Endothelial cell of umbilical vein (primary cell): ENCODE measurements around the gene DLG5. TPM values are rescaled to one million over a fixed set of nuclear protein-coding genes. Genes with fewer than 3 reads are reported as not detected.

ENCODE experiments used
- BruUV-seq: library from RNA; stranded (reverse); fragments of 400-500 nt; replicated peaks from 2 replicates; lab custom pipeline; 2021; lab: Mats Ljungman, UMichigan
- CTCF ChIA-PET: fragments of 300-600, 350-600 bp; sonication (Branson Sonifier 250); formaldehyde crosslinking; loops from one replicate; lab custom pipeline; 2021; ENCODE audit warnings: antibody characterized with exemption, inconsistent platforms; lab: Charles Lee
- POLR2A ChIA-PET: fragments of 300-600, 350-600 bp; sonication (Branson Sonifier 250); formaldehyde crosslinking; loops from one replicate; lab custom pipeline; 2021; ENCODE audit warnings: antibody characterized with exemption, inconsistent platforms; lab: Charles Lee
- DNase-seq: peaks from one replicate; pipeline ENCODE4 v3.0.0-alpha.2; 2011; ENCODE audit warnings: low read depth, low spot score
- FAIRE-seq: peaks from 2 replicates; lab custom pipeline; 2011; peaks lifted over from hg19 to GRCh38; lab: Jason Lieb, UNC
- H2AFZ ChIP-seq: 2 replicates; pipeline ENCODE4 v1.6.0; 2012; ENCODE audit warnings: low read depth, low read length, control low read depth, inconsistent platforms
- H3K27ac ChIP-seq: 2 replicates; pipeline ENCODE4 v1.5.1; 2011; ENCODE audit warnings: low read depth, mild to moderate bottlenecking, control low read depth, low read length, moderate library complexity; ENCODE audit not compliant: insufficient read depth
- H3K27me3 ChIP-seq, 2 experiments: 2 replicates each; pipeline versions ENCODE4 v1.6.0 to v1.6.1; 2011; ENCODE audit warnings: low read length in 2 of 2, mixed read lengths in 1 of 2; ENCODE audit not compliant: control insufficient read depth in 2 of 2, insufficient read depth in 2 of 2
- H3K36me3 ChIP-seq, 2 experiments: 2 replicates in 1 of 2; 3 replicates in 1 of 2; pipeline ENCODE4 v1.5.1; 2011; ENCODE audit warnings: low read length in 2 of 2, mild to moderate bottlenecking in 1 of 2, moderate library complexity in 1 of 2; ENCODE audit not compliant: control insufficient read depth in 2 of 2, insufficient read depth in 2 of 2; ENCODE audit errors: extremely low read depth in 1 of 2
- H3K4me1 ChIP-seq: 3 replicates; pipeline ENCODE4 v1.5.1; 2011; ENCODE audit warnings: mild to moderate bottlenecking, low read length; ENCODE audit not compliant: control insufficient read depth, insufficient read depth; ENCODE audit errors: extremely low read depth
- H3K4me2 ChIP-seq: 2 replicates; pipeline ENCODE4 v1.6.1; 2011; ENCODE audit warnings: low read length, control low read depth, mixed read lengths; ENCODE audit not compliant: insufficient read depth
- H3K4me3 ChIP-seq, 3 experiments: fragments of 200-600 bp in 1 of 3; sonication (generic), shearing (Covaris generic) in 1 of 3; replicated peaks in 1 of 3; 2 replicates each; pipeline ENCODE4 v1.5.1; 2011 to 2016; ENCODE audit warnings: control low read depth in 3 of 3, low read length in 3 of 3, mild to moderate bottlenecking in 2 of 3, inconsistent platforms in 1 of 3, low read depth in 1 of 3, moderate library complexity in 1 of 3; ENCODE audit not compliant: insufficient read depth in 1 of 3
- H3K79me2 ChIP-seq: 2 replicates; pipeline ENCODE4 v1.6.0; 2012; ENCODE audit warnings: low read length, inconsistent platforms; ENCODE audit not compliant: control insufficient read depth, insufficient read depth
- H3K9ac ChIP-seq: replicated peaks from 2 replicates; pipeline ENCODE3; 2011; ENCODE audit warnings: low read length, control low read depth; ENCODE audit not compliant: insufficient read depth; ENCODE audit errors: extremely low read depth
- H3K9me1 ChIP-seq: replicated peaks from 3 replicates; pipeline ENCODE4 v1.6.0; 2011; ENCODE audit warnings: mild to moderate bottlenecking, low read length; ENCODE audit not compliant: control insufficient read depth, insufficient read depth; ENCODE audit errors: extremely low read depth
- H3K9me3 ChIP-seq: replicated peaks from 2 replicates; pipeline ENCODE4 v1.5.1; 2012; ENCODE audit warnings: low read length, inconsistent platforms; ENCODE audit not compliant: control insufficient read depth, insufficient read depth
- H4K20me1 ChIP-seq: replicated peaks from 2 replicates; pipeline ENCODE3; 2011; ENCODE audit warnings: mild to moderate bottlenecking, low read length; ENCODE audit not compliant: control insufficient read depth, insufficient read depth; ENCODE audit errors: extremely low read depth
- EZH2 ChIP-seq: IDR thresholded peaks from 2 replicates; pipeline ENCODE4 v1.6.1; 2012; ENCODE audit warnings: borderline replicate concordance, low read depth, mild to moderate bottlenecking, moderate library complexity, low read length, inconsistent platforms; ENCODE audit not compliant: severe bottlenecking
- FOS ChIP-seq: IDR thresholded peaks from 2 replicates; pipeline ENCODE4 v1.6.1; 2011; ENCODE audit warnings: mild to moderate bottlenecking, low read length, moderate library complexity, borderline replicate concordance; ENCODE audit not compliant: insufficient read depth
- GATA2 ChIP-seq: IDR thresholded peaks from 2 replicates; pipeline ENCODE4 v1.7.0; 2011; ENCODE audit warnings: low read depth, mild to moderate bottlenecking, moderate library complexity, mixed read lengths, low read length; ENCODE audit not compliant: insufficient read length, insufficient read depth
- JUN ChIP-seq: IDR thresholded peaks from 2 replicates; pipeline ENCODE4 v1.6.1; 2011; ENCODE audit warnings: borderline replicate concordance, low read depth; ENCODE audit not compliant: insufficient read length, insufficient read depth
- MYC ChIP-seq: IDR thresholded peaks from one replicate; pipeline ENCODE4 v1.6.1; 2011; ENCODE audit warnings: mild to moderate bottlenecking, low read depth, low read length
- POLR2A ChIP-seq: IDR thresholded peaks from 2 replicates; pipeline ENCODE4 v1.6.1; 2012; ENCODE audit warnings: low read depth, mild to moderate bottlenecking, control low read depth, low read length
- POLR2AphosphoS5 ChIP-seq: IDR thresholded peaks from 2 replicates; pipeline ENCODE4 v1.6.1; 2012; ENCODE audit warnings: low read depth, mild to moderate bottlenecking, control low read depth, low read length, moderate library complexity; ENCODE audit not compliant: insufficient read depth
- dilution Hi-C: fragments of 300-500 bp; cut with MboI; formaldehyde crosslinking; loops from one replicate; pipeline ENCODE4 v1.15.0; 2019; ENCODE audit warnings: low sequenced_read_pairs; ENCODE audit not compliant: extremely low pct_ligation_motif_present
- intact Hi-C: fragments of 100-400 bp; cut with micrococcal nuclease; formaldehyde crosslinking; loops from one replicate; pipeline ENCODE4 v1.10.0; 2022
- polyA plus RNA-seq, 4 experiments: library from polyadenylated mRNA; depleted of rRNA in 3 of 4; stranded (reverse) in 3 of 4; unstranded in 1 of 4; fragments of >200 nt; gene quantifications; 2 replicates each; pipeline versions ENCODE4 v1.2.1 to v1.2.3, GENCODE V29; 2011 to 2012; ENCODE audit warnings: missing spikeins in 1 of 4
- total RNA-seq: library from RNA; stranded (reverse); gene quantifications from 2 replicates; pipeline ENCODE4 v1.2.3, GENCODE V29; 2021
- TF ChIP-seq, protein P1 (sequence below), 2 donors: IDR thresholded peaks; 1 replicate in 1 of 2; 2 replicates in 1 of 2; pipeline ENCODE4 v1.5.1; 2011; ENCODE audit warnings: low read length in 2 of 2, mild to moderate bottlenecking in 2 of 2, moderate library complexity in 2 of 2, control low read depth in 1 of 2, inconsistent platforms in 1 of 2, low read depth in 1 of 2; ENCODE audit not compliant: insufficient read depth in 1 of 2; ENCODE audit errors: extremely low read depth in 1 of 2
- TF ChIP-seq, protein P2 (sequence below): IDR thresholded peaks from 2 replicates; pipeline ENCODE4 v1.6.1; 2011; ENCODE audit not compliant: insufficient read depth, insufficient read length

The DLG5 gene
- total and polyA plus RNA-seq, 2 donors (not counting 3 experiments of a cell fraction or from before 2014, with no cell fraction given) = 12.3 to 24.9 TPM

DNA sequence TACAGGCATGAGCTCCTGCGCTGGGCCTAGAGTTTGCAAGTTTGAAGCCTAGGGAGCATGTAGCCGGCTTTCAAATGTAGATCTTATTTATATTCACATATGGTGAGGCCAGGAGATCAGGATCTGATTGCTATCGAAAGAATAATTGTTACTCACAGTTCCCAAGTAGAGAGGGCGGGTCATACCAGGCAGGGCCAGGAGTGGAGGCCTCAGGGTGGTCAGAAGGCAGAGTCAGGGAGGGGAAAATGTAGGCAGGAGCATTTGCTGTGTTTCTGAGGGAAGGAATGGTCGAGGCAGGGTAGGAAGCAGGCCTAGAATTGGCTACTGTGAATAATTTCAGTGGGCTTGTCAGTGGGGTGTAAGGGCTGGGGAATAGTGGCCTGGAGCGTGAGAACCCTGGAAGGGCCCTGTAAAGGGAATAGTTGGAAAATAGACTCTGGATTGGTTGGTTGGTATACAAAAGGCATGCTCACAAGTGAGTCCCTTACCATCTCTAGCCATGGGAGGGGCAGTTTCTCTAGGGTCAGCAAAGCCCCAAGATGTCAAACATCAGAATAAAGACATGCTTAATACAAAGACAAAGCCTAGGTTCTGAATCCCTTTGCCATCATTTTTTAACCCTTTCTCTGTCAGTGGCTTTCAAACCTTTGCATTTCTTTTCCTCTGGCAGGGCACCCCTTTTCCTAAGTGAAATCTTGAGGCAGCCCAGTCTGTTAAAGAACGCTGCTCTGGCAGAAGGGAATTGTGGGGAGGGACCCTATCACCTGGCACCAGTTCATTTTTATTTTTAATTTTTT, 36.0 kb upstream of the DLG5 start:
- no peaks in the 10 kb centered on the region for H3K36me3 ChIP-seq
- FAIRE-seq = no peak

More for the DNA sequence above, 36.0 kb upstream of the DLG5 start:
- Histone ChIP-seq H3K27me3 (peaks cover 1 to 2% of the 10 kb centered on the region in 2 experiments), H4K20me1 (no peaks in the 10 kb centered on the region), H3K79me2 (no peaks in the 10 kb centered on the region), H3K9me3 (no peaks in the 10 kb centered on the region), H3K27ac (no peak overlapping the region), H3K9me1 (no peaks in the 10 kb centered on the region), H3K4me3 (no peak overlapping the region), H3K4me1 (no peaks in the 10 kb centered on the region), H3K4me2 (no peak overlapping the region), H2AFZ (no peak overlapping the region), H3K9ac (no peak overlapping the region)
- TF ChIP-seq MYC = no peak
- TF ChIP-seq POLR2A = no peak
- TF ChIP-seq JUN = no peak
- TF ChIP-seq, protein P1, sequence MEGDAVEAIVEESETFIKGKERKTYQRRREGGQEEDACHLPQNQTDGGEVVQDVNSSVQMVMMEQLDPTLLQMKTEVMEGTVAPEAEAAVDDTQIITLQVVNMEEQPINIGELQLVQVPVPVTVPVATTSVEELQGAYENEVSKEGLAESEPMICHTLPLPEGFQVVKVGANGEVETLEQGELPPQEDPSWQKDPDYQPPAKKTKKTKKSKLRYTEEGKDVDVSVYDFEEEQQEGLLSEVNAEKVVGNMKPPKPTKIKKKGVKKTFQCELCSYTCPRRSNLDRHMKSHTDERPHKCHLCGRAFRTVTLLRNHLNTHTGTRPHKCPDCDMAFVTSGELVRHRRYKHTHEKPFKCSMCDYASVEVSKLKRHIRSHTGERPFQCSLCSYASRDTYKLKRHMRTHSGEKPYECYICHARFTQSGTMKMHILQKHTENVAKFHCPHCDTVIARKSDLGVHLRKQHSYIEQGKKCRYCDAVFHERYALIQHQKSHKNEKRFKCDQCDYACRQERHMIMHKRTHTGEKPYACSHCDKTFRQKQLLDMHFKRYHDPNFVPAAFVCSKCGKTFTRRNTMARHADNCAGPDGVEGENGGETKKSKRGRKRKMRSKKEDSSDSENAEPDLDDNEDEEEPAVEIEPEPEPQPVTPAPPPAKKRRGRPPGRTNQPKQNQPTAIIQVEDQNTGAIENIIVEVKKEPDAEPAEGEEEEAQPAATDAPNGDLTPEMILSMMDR (IDR thresholded peaks at IDR 0.05; ENCODE audit: extremely low read depth in 1 of 2, insufficient read depth in 1 of 2, low read depth in 1 of 2, low read length in 2 of 2) = no peak
- TF ChIP-seq FOS = no peak
- no peak for TF ChIP-seq POLR2AphosphoS5
- TF ChIP-seq, protein P2, sequence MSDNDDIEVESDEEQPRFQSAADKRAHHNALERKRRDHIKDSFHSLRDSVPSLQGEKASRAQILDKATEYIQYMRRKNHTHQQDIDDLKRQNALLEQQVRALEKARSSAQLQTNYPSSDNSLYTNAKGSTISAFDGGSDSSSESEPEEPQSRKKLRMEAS = no peak
- no peak for TF ChIP-seq EZH2
- TF ChIP-seq GATA2 = no peak
- CTCF ChIA-PET = interaction anchor here (0.9 kb wide), 1 partner anchor 51 kb away, joined by 3 read pairs; no protein-coding TSS in a partner anchor
- POLR2A ChIA-PET = no interaction called here
- intact Hi-C loops (no loop called here), dilution Hi-C loops (no loop called here)
- BruUV-seq = no TSS peak
- no peak for DNase-seq
